Measurements from ENCODE around the gene C1QTNF8.

The C1QTNF8 gene

DNA sequence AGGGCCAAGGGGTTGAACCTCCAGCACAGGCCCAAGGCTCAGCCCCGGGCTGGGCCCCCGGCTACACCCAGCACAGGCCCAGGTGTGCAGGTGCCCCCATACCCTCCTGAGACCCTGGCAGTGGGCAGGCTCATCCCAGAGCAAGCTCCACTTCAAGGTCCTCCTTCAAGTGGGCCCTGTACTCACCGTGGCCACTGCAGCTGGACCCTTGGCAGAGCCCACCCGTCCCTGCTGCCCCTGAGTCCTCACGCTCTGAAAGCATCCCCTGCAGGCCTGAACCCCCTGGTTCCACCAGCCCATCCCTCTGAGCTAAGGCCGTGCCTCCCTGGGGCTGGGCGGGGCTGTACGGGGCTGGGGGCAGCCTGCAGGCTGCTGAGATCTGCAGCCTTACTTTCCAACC is 45.7 kb upstream of the C1QTNF8 start:
- peaks cover 27% of the 10 kb centered on the region for H3K27me3 ChIP-seq
- H3K27ac ChIP-seq = no peak overlapping the region
- H3K9me3 ChIP-seq = no peaks in the 10 kb centered on the region
- H3K36me3 ChIP-seq = no peaks in the 10 kb centered on the region
- H3K4me3 ChIP-seq (ENCODE audit: low read depth in 1 of 2, low read length in 1 of 2) = no peak overlapping the region
- TF ChIP-seq, protein P1, sequence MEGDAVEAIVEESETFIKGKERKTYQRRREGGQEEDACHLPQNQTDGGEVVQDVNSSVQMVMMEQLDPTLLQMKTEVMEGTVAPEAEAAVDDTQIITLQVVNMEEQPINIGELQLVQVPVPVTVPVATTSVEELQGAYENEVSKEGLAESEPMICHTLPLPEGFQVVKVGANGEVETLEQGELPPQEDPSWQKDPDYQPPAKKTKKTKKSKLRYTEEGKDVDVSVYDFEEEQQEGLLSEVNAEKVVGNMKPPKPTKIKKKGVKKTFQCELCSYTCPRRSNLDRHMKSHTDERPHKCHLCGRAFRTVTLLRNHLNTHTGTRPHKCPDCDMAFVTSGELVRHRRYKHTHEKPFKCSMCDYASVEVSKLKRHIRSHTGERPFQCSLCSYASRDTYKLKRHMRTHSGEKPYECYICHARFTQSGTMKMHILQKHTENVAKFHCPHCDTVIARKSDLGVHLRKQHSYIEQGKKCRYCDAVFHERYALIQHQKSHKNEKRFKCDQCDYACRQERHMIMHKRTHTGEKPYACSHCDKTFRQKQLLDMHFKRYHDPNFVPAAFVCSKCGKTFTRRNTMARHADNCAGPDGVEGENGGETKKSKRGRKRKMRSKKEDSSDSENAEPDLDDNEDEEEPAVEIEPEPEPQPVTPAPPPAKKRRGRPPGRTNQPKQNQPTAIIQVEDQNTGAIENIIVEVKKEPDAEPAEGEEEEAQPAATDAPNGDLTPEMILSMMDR (IDR thresholded peaks at IDR 0.05) = no peak
- H3K4me1 ChIP-seq (ENCODE audit: control insufficient read depth in 1 of 2, insufficient read depth in 1 of 2, low read depth in 1 of 2, low read length in 1 of 2) = no peaks in the 10 kb centered on the region

DNA sequence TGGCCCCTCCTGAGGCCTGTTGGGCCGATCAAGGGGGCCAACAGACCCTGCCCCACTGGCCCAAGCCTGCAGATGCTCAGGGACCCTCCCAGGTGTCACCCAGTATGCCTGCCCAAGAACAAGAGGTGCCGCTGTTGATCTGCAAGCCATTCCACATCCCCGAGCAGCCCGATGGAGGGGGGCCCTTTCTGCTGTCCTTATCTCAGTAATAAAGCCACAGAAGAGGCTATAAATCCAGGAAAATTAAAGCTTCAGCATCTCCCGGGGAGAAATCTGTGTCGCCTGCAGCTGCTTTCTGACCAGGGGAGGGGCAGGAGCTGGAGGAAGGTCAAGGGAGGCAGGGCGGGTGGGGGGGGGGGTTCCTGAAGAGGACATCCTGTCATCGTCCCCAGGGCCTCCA is 45.1 kb upstream of the C1QTNF8 start:
- no peaks in the 10 kb centered on the region for H3K9me3 ChIP-seq
- H3K4me3 ChIP-seq (ENCODE audit: low read depth in 1 of 2, low read length in 1 of 2) = no peak overlapping the region
- H3K4me1 ChIP-seq (ENCODE audit: control insufficient read depth in 1 of 2, insufficient read depth in 1 of 2, low read depth in 1 of 2, low read length in 1 of 2) = no peaks in the 10 kb centered on the region
- TF ChIP-seq, protein P1 (IDR thresholded peaks at IDR 0.05) = no peak
- H3K36me3 ChIP-seq = no peaks in the 10 kb centered on the region
- H3K27me3 ChIP-seq = peaks cover 27% of the 10 kb centered on the region
- H3K27ac ChIP-seq = no peak overlapping the region

DNA sequence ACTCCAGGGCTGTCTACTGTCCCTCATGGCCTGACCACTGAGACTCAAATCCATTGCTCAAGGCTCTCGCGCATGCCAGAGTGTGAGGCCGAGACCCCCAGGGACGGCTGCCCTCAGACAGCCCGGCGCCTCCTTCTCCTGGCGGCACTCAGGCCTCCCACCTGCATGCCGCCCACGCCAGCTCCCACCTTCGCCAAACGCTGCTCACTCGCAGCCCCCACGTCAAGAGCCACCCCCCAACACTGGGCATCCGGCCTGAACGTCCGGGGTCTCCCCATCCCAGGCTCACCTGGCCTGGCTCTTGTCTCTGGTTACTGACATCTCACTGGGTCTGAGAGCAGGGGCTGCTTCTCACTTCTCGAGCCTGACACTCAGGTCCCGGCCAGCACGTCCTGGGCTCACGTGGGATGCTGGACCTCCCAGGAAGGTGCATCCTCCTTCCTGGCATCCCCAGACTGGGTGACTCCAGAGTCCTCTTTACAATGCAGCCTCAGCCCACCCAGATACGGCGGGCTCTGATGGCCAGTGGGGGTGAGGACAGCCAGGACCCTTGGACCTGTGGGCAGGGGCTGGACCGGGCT is 44.6 kb upstream of the C1QTNF8 start:
- H3K36me3 ChIP-seq = no peaks in the 10 kb centered on the region
- H3K27ac ChIP-seq = no peak overlapping the region
- TF ChIP-seq, protein P1 (IDR thresholded peaks at IDR 0.05) = no peak
- peaks cover 24% of the 10 kb centered on the region for H3K27me3 ChIP-seq
- no peak overlapping the region for H3K4me3 ChIP-seq (ENCODE audit: low read depth in 1 of 2, low read length in 1 of 2)
- no peaks in the 10 kb centered on the region for H3K9me3 ChIP-seq
- H3K4me1 ChIP-seq (ENCODE audit: control insufficient read depth in 1 of 2, insufficient read depth in 1 of 2, low read depth in 1 of 2, low read length in 1 of 2) = no peaks in the 10 kb centered on the region

DNA sequence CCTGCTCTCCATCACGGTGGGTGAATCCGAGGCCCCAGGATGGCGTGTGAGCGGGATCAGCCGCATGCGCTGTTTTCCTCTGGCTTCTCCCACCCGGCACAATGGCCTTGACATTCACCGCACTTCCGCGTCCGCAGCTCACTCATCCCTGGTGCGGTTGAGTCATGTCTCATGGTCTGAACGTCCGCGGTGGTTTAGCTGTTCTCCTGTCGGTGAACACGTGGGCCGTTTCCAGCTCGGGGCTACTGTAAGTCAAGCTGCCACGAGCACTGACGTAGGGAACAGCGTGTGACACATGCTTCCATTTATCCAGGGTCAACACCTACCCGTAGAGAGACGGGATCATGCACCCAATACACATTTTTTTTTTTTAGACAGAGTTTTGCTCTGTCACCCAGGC is 41.6 kb upstream of the C1QTNF8 start:
- Histone ChIP-seq H3K9me3 (no peaks in the 10 kb centered on the region), H3K27ac (no peak overlapping the region), H3K4me3 (ENCODE audit: low read depth in 1 of 2, low read length in 1 of 2) (no peak overlapping the region), H3K27me3 (peaks cover 18% of the 10 kb centered on the region), H3K36me3 (no peaks in the 10 kb centered on the region), H3K4me1 (ENCODE audit: control insufficient read depth in 1 of 2, insufficient read depth in 1 of 2, low read depth in 1 of 2, low read length in 1 of 2) (no peaks in the 10 kb centered on the region)
- TF ChIP-seq, protein P1 (IDR thresholded peaks at IDR 0.05) = no peak

DNA sequence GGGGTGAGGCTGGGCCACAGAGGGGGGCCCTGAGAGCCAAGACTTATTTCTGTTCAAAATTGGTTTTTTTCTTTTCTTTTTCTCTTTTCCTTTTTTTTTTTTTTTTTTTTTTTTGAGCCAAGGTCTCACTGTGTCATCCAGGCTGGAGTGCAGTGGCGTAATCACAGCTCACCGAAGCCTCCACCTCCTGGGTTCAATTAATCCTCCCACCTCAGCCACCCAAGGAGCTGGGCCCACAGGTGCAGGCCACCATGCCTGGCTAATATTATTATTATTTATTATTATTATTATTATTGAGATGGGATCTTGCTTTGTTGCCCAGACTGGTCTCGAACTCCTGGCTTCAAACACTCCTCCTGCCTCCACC is 39.4 kb upstream of the C1QTNF8 start:
- Histone ChIP-seq H3K4me3 (ENCODE audit: low read depth in 1 of 2, low read length in 1 of 2) (no peak overlapping the region), H3K4me1 (ENCODE audit: control insufficient read depth in 1 of 2, insufficient read depth in 1 of 2, low read depth in 1 of 2, low read length in 1 of 2) (no peaks in the 10 kb centered on the region), H3K27ac (no peak overlapping the region), H3K36me3 (no peaks in the 10 kb centered on the region), H3K27me3 (peaks cover 11% of the 10 kb centered on the region), H3K9me3 (no peaks in the 10 kb centered on the region)
- TF ChIP-seq, protein P1 (IDR thresholded peaks at IDR 0.05) = no peak

Measured in neutrophil (primary cell).